Measurements from ENCODE around the gene PCNX2. TPM values are rescaled to one million over a fixed set of nuclear protein-coding genes. Genes with fewer than 3 reads are reported as not detected.

Gene PCNX2
- polyA plus RNA-seq, 3 donors = 0.29 to 7.9 (median 0.62) TPM

DNA sequence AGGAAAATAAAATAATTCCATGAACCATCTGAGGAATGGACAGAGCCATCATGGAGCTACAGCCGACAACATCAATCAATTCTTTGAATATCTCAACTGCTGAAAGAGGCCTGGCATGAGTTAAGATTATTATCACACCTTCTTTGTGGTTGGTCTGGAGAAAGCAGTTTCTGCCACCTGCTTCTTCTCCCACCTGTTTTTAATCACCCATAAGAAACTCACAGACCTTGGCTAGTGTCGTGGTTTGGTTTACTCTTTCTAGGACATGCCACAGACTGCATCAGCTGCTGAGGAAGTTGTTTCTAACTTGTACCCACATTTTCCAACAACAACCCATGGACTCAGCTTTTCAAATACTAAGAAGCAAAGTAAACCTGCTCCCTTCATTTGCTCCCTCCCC, 279.6 kb downstream of the PCNX2 start:
- Histone ChIP-seq H3K4me2 (replicated peaks; ENCODE audit: extremely low read depth, low read length, poor library complexity, severe bottlenecking) (no peak overlapping the region), H3K9me3 (replicated peaks in 1 of 2; ENCODE audit: control insufficient read depth in 1 of 2, insufficient read depth in 1 of 2, low read length in 2 of 2) (no peaks in the 10 kb centered on the region), H3K79me2 (ENCODE audit: insufficient read depth, low read length) (no peaks in the 10 kb centered on the region), H3K4me1 (ENCODE audit: control insufficient read depth in 1 of 2, insufficient read depth in 2 of 2, low read length in 2 of 2) (peaks cover 7 to 9% of the 10 kb centered on the region in 2 donors), H3K4me3 (replicated peaks in 1 of 3; ENCODE audit: low read depth in 2 of 3, low read length in 3 of 3) (no peak overlapping the region), H3K9ac (ENCODE audit: insufficient read depth, low read length, poor library complexity, severe bottlenecking) (no peak overlapping the region), H3K27ac (ENCODE audit: low read depth in 1 of 2, low read length in 2 of 2) (no peak overlapping the region), H3K36me3 (replicated peaks in 1 of 2; ENCODE audit: control insufficient read depth in 1 of 2, insufficient read depth in 2 of 2, low read length in 2 of 2) (peaks cover 0 to 12% of the 10 kb centered on the region in 2 donors), H3K27me3 (ENCODE audit: control insufficient read depth in 2 of 2, insufficient read depth in 2 of 2, low read length in 2 of 2) (no peaks in the 10 kb centered on the region), H2AFZ (ENCODE audit: insufficient read depth, low read depth, low read length, poor library complexity, severe bottlenecking) (no peak overlapping the region), H4K20me1 (ENCODE audit: insufficient read depth, low read length) (no peaks in the 10 kb centered on the region)
- TF ChIP-seq, protein P1, sequence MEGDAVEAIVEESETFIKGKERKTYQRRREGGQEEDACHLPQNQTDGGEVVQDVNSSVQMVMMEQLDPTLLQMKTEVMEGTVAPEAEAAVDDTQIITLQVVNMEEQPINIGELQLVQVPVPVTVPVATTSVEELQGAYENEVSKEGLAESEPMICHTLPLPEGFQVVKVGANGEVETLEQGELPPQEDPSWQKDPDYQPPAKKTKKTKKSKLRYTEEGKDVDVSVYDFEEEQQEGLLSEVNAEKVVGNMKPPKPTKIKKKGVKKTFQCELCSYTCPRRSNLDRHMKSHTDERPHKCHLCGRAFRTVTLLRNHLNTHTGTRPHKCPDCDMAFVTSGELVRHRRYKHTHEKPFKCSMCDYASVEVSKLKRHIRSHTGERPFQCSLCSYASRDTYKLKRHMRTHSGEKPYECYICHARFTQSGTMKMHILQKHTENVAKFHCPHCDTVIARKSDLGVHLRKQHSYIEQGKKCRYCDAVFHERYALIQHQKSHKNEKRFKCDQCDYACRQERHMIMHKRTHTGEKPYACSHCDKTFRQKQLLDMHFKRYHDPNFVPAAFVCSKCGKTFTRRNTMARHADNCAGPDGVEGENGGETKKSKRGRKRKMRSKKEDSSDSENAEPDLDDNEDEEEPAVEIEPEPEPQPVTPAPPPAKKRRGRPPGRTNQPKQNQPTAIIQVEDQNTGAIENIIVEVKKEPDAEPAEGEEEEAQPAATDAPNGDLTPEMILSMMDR (IDR thresholded peaks at IDR 0.05) = no peak
- Mint-ChIP-seq H3K4me3 (no peak overlapping the region), H3K9me3 (peaks cover 0 to 3% (median 0%) of the 10 kb centered on the region in 7 donors), H3K4me1 (peaks cover 10% of the 10 kb centered on the region), H3K27me3 (ENCODE audit: low read depth in 3 of 3) (peaks cover 0 to 1% (median 1%) of the 10 kb centered on the region in 3 donors), H3K27ac (no peak overlapping the region), H3K36me3 (peaks cover 20 to 28% of the 10 kb centered on the region in 2 donors)
- no CpG with 5 or more reads among the region's 2 CpGs for WGBS (ENCODE audit: insufficient coverage)
- no peak for DNase-seq
- intact Hi-C loops (cut with micrococcal nuclease) = no loop called here

DNA sequence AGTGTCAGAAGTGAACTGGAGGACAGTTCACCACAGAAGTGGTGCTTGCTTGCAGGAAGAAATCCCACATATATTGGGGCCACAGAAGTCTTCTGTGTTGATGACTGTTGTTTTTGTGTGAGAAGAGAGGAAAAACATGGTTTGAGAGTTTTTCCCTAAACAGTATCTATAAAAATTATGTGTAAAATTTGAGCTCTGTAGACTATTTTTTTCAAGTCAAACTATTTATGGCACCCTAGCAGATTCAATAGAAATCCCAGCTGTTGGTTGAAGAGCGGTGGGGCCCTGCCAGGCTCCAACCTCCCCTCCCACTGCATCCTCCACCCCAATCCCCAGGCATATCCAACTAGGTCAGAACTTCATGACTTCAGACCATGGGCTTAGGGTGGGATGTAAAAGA, 283.5 kb downstream of the PCNX2 start:
- H3K27ac ChIP-seq (ENCODE audit: low read depth in 1 of 2, low read length in 2 of 2) = no peak overlapping the region
- H3K9me3 Mint-ChIP-seq = peaks cover 0 to 3% (median 0%) of the 10 kb centered on the region in 7 donors
- H3K9me3 ChIP-seq (replicated peaks in 1 of 2; ENCODE audit: control insufficient read depth in 1 of 2, insufficient read depth in 1 of 2, low read length in 2 of 2) = no peaks in the 10 kb centered on the region
- no CpG with 5 or more reads among the region's 1 CpG for WGBS (ENCODE audit: insufficient coverage)
- H2AFZ ChIP-seq (ENCODE audit: insufficient read depth, low read depth, low read length, poor library complexity, severe bottlenecking) = no peak overlapping the region
- H3K4me3 Mint-ChIP-seq = no peak overlapping the region
- no peak overlapping the region for H3K9ac ChIP-seq (ENCODE audit: insufficient read depth, low read length, poor library complexity, severe bottlenecking)
- no peak overlapping the region for H3K27ac Mint-ChIP-seq
- intact Hi-C loops (cut with micrococcal nuclease) = no loop called here
- no peaks in the 10 kb centered on the region for H3K79me2 ChIP-seq (ENCODE audit: insufficient read depth, low read length)
- H3K4me2 ChIP-seq (replicated peaks; ENCODE audit: extremely low read depth, low read length, poor library complexity, severe bottlenecking) = no peak overlapping the region
- no peak for DNase-seq
- TF ChIP-seq, protein P1 (IDR thresholded peaks at IDR 0.05) = no peak
- H4K20me1 ChIP-seq (ENCODE audit: insufficient read depth, low read length) = no peaks in the 10 kb centered on the region
- peaks cover 0 to 1% (median 1%) of the 10 kb centered on the region in 3 donors for H3K27me3 Mint-ChIP-seq (ENCODE audit: low read depth in 3 of 3)
- H3K4me1 Mint-ChIP-seq = no peaks in the 10 kb centered on the region
- H3K4me3 ChIP-seq (replicated peaks in 1 of 3; ENCODE audit: low read depth in 2 of 3, low read length in 3 of 3) = no peak overlapping the region
- peaks cover 16 to 21% of the 10 kb centered on the region in 2 donors for H3K36me3 Mint-ChIP-seq
- peaks cover 0 to 12% of the 10 kb centered on the region in 2 donors for H3K36me3 ChIP-seq (replicated peaks in 1 of 2; ENCODE audit: control insufficient read depth in 1 of 2, insufficient read depth in 2 of 2, low read length in 2 of 2)
- no peaks in the 10 kb centered on the region for H3K27me3 ChIP-seq (ENCODE audit: control insufficient read depth in 2 of 2, insufficient read depth in 2 of 2, low read length in 2 of 2)
- no peaks in the 10 kb centered on the region for H3K4me1 ChIP-seq (ENCODE audit: control insufficient read depth in 1 of 2, insufficient read depth in 2 of 2, low read length in 2 of 2)

All from CD14-positive monocyte (primary cell).